Neuronal stem cell (in vitro differentiated cells): ENCODE data around the gene TINCR.

Experiments
- DNase-seq: peaks from one replicate; pipeline ENCODE4 v3.0.0-alpha.2; 2013; ENCODE audit warnings: low spot score
- H2AFZ ChIP-seq: one replicate; pipeline ENCODE4 v1.6.1; 2013; ENCODE audit warnings: mild to moderate bottlenecking, low read length, inconsistent platforms
- H2AK5ac ChIP-seq: 2 replicates; pipeline ENCODE4 v1.6.1; 2013; ENCODE audit warnings: low read depth, mild to moderate bottlenecking, inconsistent platforms, low read length, moderate library complexity, mixed read lengths
- H2BK120ac ChIP-seq: 2 replicates; pipeline ENCODE4 v1.6.1; 2013; ENCODE audit warnings: low read depth, mild to moderate bottlenecking, inconsistent platforms, low read length, moderate library complexity, mixed read lengths
- H2BK12ac ChIP-seq: one replicate; pipeline ENCODE4 v1.6.1; 2013; ENCODE audit warnings: low read length, inconsistent platforms
- H2BK15ac ChIP-seq: 2 replicates; pipeline ENCODE4 v1.6.1; 2013; ENCODE audit warnings: mild to moderate bottlenecking, low read length, inconsistent platforms, mixed read lengths
- H2BK5ac ChIP-seq: one replicate; pipeline ENCODE4 v1.6.1; 2013; ENCODE audit warnings: inconsistent platforms, mild to moderate bottlenecking, low read length, moderate library complexity
- H3K14ac ChIP-seq: one replicate; pipeline ENCODE4 v1.6.1; 2013; ENCODE audit warnings: low read length, inconsistent platforms
- H3K18ac ChIP-seq: 2 replicates; pipeline ENCODE4 v1.6.1; 2013; ENCODE audit warnings: low read length, inconsistent platforms
- H3K23ac ChIP-seq: 2 replicates; pipeline ENCODE4 v1.6.1; 2013; ENCODE audit warnings: low read depth, mild to moderate bottlenecking, mixed read lengths, low read length, inconsistent platforms; ENCODE audit not compliant: poor library complexity
- H3K27ac ChIP-seq: replicated peaks from 3 replicates; pipeline ENCODE4 v1.5.1; 2013; ENCODE audit warnings: low read length, inconsistent platforms
- H3K27me3 ChIP-seq, 3 experiments: 2 replicates each; pipeline ENCODE4 v1.6.1; 2013; ENCODE audit warnings: low read length in 3 of 3, mild to moderate bottlenecking in 2 of 3, inconsistent platforms in 1 of 3, low read depth in 1 of 3, mixed read lengths in 1 of 3, moderate library complexity in 1 of 3; ENCODE audit not compliant: control insufficient read depth in 3 of 3, insufficient read depth in 3 of 3
- H3K36me3 ChIP-seq, 2 donors: replicated peaks in 1 of 2; 2 replicates each; pipeline ENCODE4 v1.6.1; 2013; ENCODE audit warnings: low read length in 2 of 2; ENCODE audit not compliant: control insufficient read depth in 2 of 2, insufficient read depth in 2 of 2
- H3K4ac ChIP-seq: 2 replicates; pipeline ENCODE4 v1.6.1; 2013; ENCODE audit warnings: inconsistent platforms, mild to moderate bottlenecking, low read length, moderate library complexity
- H3K4me1 ChIP-seq, 2 donors: 1 replicate in 1 of 2; 2 replicates in 1 of 2; pipeline ENCODE4 v1.6.1; 2013; ENCODE audit warnings: low read length in 2 of 2, low read depth in 1 of 2; ENCODE audit not compliant: control insufficient read depth in 2 of 2, insufficient read depth in 1 of 2
- H3K4me2 ChIP-seq: one replicate; pipeline ENCODE4 v1.6.1; 2013; ENCODE audit warnings: mild to moderate bottlenecking, low read length, inconsistent platforms; ENCODE audit not compliant: insufficient read depth, poor library complexity, severe bottlenecking
- H3K4me3 ChIP-seq, 2 donors: 2 replicates each; pipeline ENCODE4 v1.5.1; 2013; ENCODE audit warnings: low read length in 2 of 2, mild to moderate bottlenecking in 2 of 2, inconsistent platforms in 1 of 2, moderate library complexity in 1 of 2
- H3K79me1 ChIP-seq: one replicate; pipeline ENCODE4 v1.6.1; 2013; ENCODE audit warnings: low read depth, mild to moderate bottlenecking, inconsistent platforms, low read length, moderate library complexity
- H3K9ac ChIP-seq: one replicate; pipeline ENCODE4 v1.6.1; 2013; ENCODE audit warnings: mild to moderate bottlenecking, low read depth, low read length, inconsistent platforms; ENCODE audit not compliant: poor library complexity
- H3K9me3 ChIP-seq, 2 donors: replicated peaks in 1 of 2; 2 replicates each; pipeline versions ENCODE3 to v1.6.1; 2013; ENCODE audit warnings: low read length in 2 of 2, mild to moderate bottlenecking in 2 of 2, inconsistent platforms in 1 of 2, low read depth in 1 of 2, mixed read lengths in 1 of 2, moderate library complexity in 1 of 2; ENCODE audit not compliant: control insufficient read depth in 2 of 2, insufficient read depth in 1 of 2
- H4K8ac ChIP-seq: one replicate; pipeline ENCODE4 v1.6.1; 2013; ENCODE audit warnings: low read depth, mild to moderate bottlenecking, inconsistent platforms, low read length, moderate library complexity
- H4K91ac ChIP-seq: one replicate; pipeline ENCODE4 v1.6.1; 2013; ENCODE audit warnings: low read length, low read depth, mild to moderate bottlenecking, inconsistent platforms; ENCODE audit not compliant: poor library complexity
- WGBS, 2 donors: extraction: QIAGEN DNeasy Blood & Tissue Kit; methylation state at CpG; one replicate each; pipeline ENCODE4 v1.1.7; 2013; ENCODE audit warnings: missing lambda C conversion rate in 2 of 2, mixed read lengths in 1 of 2; ENCODE audit not compliant: insufficient read length in 2 of 2, insufficient replicate concordance in 1 of 2; ENCODE audit errors: extremely low coverage in 2 of 2; 5-methylcytosine and 5-hydroxymethylcytosine counted together

Gene TINCR

DNA sequence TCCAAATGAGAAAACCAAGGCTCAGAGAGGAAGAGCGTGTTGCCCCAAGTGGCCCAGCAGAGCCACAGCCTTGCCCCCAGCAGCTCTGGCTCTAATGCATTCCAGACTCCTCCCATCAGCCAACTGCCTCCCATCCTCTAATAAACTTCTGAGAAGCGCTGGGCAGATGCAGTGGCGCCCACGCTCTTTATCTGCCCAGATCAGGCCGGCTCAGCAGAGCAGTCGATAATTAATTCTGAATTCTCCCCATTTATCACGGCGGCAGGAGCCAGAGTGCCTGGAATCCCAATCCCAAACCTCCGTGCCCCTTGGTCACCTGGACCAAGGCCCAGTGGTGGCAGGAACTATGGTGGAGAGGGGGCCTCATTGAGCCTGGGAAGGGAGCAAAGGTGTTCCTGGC, 13.9 kb downstream of the TINCR start:
- DNase-seq: no peak
- Histone ChIP-seq H2BK5ac (no peak overlapping the region), H3K4ac (no peak overlapping the region), H3K18ac (peak overlapping the region; percentile 27), H3K23ac (peak overlapping the region; percentile 23), H2AK5ac (peak overlapping the region; percentile 97), H3K14ac (no peak overlapping the region), H3K4me1 (no peaks in the 10 kb centered on the region), H3K27me3 (peaks cover 0 to 2% (median 0%) of the 10 kb centered on the region in 3 experiments), H3K79me1 (no peaks in the 10 kb centered on the region), H3K9me3 (no peaks in the 10 kb centered on the region), H4K8ac (no peak overlapping the region), H3K9ac (no peak overlapping the region), H3K36me3 (no peaks in the 10 kb centered on the region), H3K4me2 (no peak overlapping the region), H2BK120ac (no peak overlapping the region), H2BK15ac (no peak overlapping the region), H3K4me3 (no peak overlapping the region), H2BK12ac (no peak overlapping the region), H2AFZ (no peak overlapping the region), H4K91ac (no peak overlapping the region), H3K27ac (no peak overlapping the region)
- no CpG with 5 or more reads among the region's 9 CpGs for WGBS, 2 donors

DNA sequence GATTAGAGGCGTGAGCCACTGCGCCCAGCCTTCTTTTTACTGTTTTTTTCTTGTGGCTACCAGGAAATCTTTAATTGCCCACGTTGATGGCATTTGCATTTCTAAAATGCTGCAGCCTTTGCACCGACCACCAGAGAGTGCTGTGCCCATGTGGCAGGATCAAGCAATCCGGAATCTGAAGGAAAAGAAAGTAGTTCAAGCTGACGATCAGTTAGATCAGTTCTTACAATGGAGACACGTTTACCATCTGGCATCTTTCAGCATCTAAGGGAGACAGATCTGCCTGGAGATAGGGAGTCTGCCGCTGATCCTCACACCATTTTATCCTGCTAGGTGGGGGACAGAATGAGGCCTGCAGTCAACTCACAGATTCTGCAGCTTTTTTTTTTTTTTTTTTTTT, 19.9 kb downstream of the TINCR start:
- no peak overlapping the region for H3K4me2 ChIP-seq
- H3K4me3 ChIP-seq: no peak overlapping the region
- no CpG with 5 or more reads among the region's 8 CpGs for WGBS, 2 donors
- H3K18ac ChIP-seq: no peak overlapping the region
- H2BK15ac ChIP-seq: no peak overlapping the region
- H3K14ac ChIP-seq: no peak overlapping the region
- H3K4ac ChIP-seq: no peak overlapping the region
- no peak overlapping the region for H2AFZ ChIP-seq
- no peak overlapping the region for H2BK120ac ChIP-seq
- H3K27ac ChIP-seq: no peak overlapping the region
- no peak overlapping the region for H2BK5ac ChIP-seq
- H3K9me3 ChIP-seq: no peaks in the 10 kb centered on the region
- no peak overlapping the region for H2BK12ac ChIP-seq
- no peak overlapping the region for H4K8ac ChIP-seq
- H3K4me1 ChIP-seq: no peaks in the 10 kb centered on the region
- no peak overlapping the region for H4K91ac ChIP-seq
- H3K23ac ChIP-seq: no peak overlapping the region
- DNase-seq: no peak
- H3K79me1 ChIP-seq: no peaks in the 10 kb centered on the region
- H3K9ac ChIP-seq: no peak overlapping the region
- H3K27me3 ChIP-seq: peaks cover 0 to 5% (median 0%) of the 10 kb centered on the region in 3 experiments
- H2AK5ac ChIP-seq: no peak overlapping the region
- no peaks in the 10 kb centered on the region for H3K36me3 ChIP-seq

DNA sequence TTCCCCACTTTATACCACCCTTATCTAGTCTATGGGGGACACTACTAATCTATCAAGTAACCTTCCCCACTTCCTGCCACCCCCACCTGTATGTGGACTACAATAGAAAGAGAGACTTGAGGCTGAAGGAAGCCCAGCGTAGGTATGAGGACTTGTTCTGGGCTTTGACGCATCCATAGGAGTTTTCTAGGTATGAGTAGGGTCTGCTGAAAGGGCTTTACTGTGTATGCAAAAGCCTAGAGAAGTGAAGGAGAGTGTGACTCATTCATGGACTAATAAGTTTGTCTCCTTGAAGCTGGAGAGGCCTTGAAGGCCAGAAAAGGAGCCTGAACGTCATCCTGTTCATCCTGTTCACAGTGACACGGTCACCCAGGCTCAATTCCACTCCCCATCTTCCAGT, 21.8 kb downstream of the TINCR start:
- Histone ChIP-seq H3K27me3 (peaks cover 0 to 3% (median 0%) of the 10 kb centered on the region in 3 experiments), H3K9ac (no peak overlapping the region), H3K4ac (no peak overlapping the region), H3K9me3 (no peaks in the 10 kb centered on the region), H3K23ac (no peak overlapping the region), H3K18ac (no peak overlapping the region), H3K4me2 (no peak overlapping the region), H3K4me1 (no peaks in the 10 kb centered on the region), H3K36me3 (no peaks in the 10 kb centered on the region), H2AK5ac (peak overlapping the region; percentile 79), H4K8ac (no peak overlapping the region), H3K79me1 (no peaks in the 10 kb centered on the region), H2BK5ac (no peak overlapping the region), H3K27ac (no peak overlapping the region), H3K4me3 (no peak overlapping the region), H4K91ac (no peak overlapping the region), H2BK15ac (peak overlapping the region; percentile 96), H2BK120ac (no peak overlapping the region), H2AFZ (no peak overlapping the region), H2BK12ac (no peak overlapping the region), H3K14ac (no peak overlapping the region)
- no peak for DNase-seq
- no CpG with 5 or more reads among the region's 4 CpGs for WGBS, 2 donors

DNA sequence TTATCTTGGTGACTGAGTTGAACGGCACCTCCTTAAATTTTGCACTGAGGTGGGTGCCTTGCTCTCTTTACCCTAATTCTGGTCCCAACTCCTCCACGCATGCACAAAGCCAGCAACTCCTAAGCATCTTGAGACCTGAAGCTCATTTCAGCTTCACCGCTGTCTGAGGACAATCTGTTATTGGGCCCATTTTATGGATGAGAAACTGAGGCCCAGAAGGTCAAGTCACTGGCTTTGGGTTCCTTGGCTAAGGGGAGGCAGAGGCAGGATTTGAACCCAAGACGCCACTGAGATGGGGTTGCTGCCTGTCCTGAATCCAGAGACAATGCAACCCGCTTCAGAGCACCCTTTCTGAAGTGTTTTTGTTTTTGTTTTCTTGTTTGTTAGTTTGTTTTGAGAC, 22.7 kb downstream of the TINCR start:
- Histone ChIP-seq H2BK5ac (no peak overlapping the region), H2AK5ac (no peak overlapping the region), H3K9ac (no peak overlapping the region), H4K8ac (no peak overlapping the region), H3K4ac (no peak overlapping the region), H3K4me2 (no peak overlapping the region), H3K27ac (no peak overlapping the region), H3K27me3 (peaks cover 0 to 3% (median 0%) of the 10 kb centered on the region in 3 experiments), H3K14ac (no peak overlapping the region), H2BK12ac (no peak overlapping the region), H2AFZ (no peak overlapping the region), H3K4me1 (no peaks in the 10 kb centered on the region), H3K9me3 (no peaks in the 10 kb centered on the region), H3K36me3 (no peaks in the 10 kb centered on the region), H3K4me3 (no peak overlapping the region), H3K18ac (no peak overlapping the region), H3K23ac (no peak overlapping the region), H4K91ac (no peak overlapping the region), H3K79me1 (no peaks in the 10 kb centered on the region), H2BK120ac (no peak overlapping the region), H2BK15ac (no peak overlapping the region)
- WGBS, 2 donors: no CpG with 5 or more reads among the region's 5 CpGs
- no peak for DNase-seq
